Myocyte (in vitro differentiated cells): ENCODE results near the gene UBE2O. TPM values are rescaled to one million over a fixed set of nuclear protein-coding genes. Genes with fewer than 3 reads are reported as not detected.

Experiments
- DNase-seq: peaks from one replicate; pipeline ENCODE4 v3.0.0-alpha.2; 2012; ENCODE audit warnings: low read depth
- total RNA-seq: library from RNA; depleted of rRNA; stranded (reverse); fragments of >200 nt; gene quantifications from 2 replicates; pipeline ENCODE4 v1.2.3, GENCODE V29; 2014

The UBE2O gene
- total RNA-seq, 1 donor from 2014 or later: 21.1 TPM

GRCh38 chr17:76395980-76396379 lies 57.0 kb downstream of the UBE2O start:
- no peak for DNase-seq

DNA sequence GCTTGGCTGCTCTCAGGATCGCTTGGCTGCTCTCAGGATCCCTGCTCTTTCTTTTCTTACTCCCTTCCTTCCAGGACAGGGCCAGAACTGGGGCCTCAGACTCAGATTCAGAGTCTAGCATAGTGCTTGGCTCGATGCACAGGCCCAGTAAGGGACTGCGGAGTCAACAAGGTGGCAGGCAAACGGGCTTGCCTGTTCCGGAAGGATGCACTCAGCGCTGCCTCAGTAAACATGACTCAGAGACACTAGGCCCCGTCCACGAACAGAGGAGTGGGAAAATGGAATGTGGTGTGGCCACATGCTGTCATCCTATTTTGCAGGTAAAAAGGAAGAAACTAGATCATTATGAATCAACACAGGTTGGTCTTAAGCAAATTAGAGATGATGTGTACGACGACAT lies 58.8 kb downstream of the UBE2O start:
- DNase-seq: no peak

DNA sequence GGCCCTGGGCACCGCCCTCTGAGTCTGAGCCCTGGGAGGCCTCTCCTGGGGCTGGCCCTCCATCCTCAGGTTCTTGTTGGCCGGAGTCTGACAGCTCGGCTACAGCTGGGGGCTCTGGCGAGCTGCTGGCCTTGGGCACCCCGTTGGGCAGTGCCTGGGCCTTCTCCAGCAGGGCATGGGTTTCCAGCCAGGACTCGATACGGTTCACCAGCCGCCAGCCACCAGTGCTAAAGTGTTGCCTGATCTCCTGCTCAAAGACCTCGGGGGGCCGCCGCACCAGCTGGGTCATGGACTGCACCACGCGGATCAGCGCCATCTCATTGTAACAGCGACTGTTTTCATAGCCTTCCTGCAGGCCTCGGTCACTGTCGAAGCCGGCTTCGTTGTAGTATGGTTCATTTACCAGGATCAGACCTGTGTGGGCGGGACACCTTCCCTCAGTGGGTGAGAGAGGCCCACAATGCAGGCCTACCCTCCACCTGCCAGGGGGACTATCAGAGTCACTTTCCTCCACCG lies 61.7 kb downstream of the UBE2O start:
- no peak for DNase-seq

DNA sequence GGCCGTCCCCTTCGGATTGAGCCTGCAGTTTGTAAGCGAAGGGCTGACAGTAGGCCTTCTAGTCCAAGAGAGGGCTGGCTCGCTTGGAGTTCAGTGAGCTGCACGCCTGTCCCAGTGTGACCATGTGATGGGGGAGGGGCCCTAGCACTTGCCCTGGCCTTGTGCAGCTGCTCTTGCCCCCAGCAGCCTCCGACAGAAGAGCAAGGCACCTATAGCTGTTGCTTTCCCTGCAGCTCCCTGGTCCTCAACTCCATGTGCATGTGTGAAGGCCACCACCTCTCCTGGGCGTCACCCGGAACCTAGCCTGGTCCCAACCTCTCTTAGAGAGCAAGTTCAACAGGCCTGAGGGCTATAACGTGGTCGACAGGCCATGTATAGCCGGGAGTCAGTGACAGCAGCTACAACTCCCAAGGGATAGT lies 62.9 kb downstream of the UBE2O start:
- DNase-seq: no peak

GRCh38 chr17:76388966-76389888 lies 63.7 kb downstream of the UBE2O start:
- DNase-seq: no peak

- no peak for DNase-seq
Observed at GRCh38 chr17:76386966-76387765, 65.8 kb downstream of the UBE2O start.

GRCh38 chr17:76385892-76386786 lies 66.8 kb downstream of the UBE2O start:
- DNase-seq: peak; percentile 84

DNA sequence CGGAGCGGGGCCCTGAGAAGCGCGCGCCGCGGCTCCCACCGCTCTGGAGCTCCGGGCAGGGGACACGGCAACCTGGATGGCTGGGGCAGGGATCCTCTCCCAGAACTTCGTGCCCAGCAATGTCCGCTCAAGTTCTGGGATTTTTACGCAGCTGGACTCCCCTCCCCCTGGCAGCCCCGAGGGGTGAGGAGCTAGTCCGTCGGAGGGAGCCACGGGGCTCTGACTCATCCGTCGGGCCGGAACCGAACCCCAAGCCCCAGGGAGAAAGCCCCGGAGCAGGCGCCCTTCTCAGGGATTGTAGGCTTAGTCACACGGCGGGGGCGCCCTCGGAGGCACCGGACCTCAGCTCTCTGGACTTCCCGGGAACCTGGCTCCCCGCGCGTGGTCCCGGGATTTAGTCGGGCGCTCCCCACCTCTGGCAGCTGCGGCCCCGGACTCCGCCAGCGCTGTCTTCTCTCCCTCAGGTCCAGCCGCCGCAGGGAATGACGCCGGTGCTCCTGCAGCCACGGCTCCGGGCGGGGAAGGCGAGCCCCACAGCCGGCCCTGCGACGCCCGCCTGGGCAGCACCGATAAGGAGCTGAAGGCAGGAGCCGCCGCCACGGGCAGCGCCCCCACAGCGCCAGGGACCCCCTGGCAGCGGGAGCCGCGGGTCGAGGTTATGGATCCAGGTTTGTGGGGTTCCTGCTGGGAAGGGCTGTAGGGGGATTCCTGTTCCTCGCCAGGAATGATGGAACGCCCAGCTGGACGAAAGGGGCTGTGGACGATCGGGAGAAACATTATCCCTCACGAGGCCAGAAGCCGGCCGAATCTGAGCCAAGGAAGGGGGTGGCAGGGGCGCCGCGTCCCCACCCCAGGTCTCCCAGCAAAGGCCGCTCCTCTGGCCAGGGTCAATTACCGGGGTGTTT lies 67.7 kb downstream of the UBE2O start:
- peak; percentile 39 for DNase-seq

DNA sequence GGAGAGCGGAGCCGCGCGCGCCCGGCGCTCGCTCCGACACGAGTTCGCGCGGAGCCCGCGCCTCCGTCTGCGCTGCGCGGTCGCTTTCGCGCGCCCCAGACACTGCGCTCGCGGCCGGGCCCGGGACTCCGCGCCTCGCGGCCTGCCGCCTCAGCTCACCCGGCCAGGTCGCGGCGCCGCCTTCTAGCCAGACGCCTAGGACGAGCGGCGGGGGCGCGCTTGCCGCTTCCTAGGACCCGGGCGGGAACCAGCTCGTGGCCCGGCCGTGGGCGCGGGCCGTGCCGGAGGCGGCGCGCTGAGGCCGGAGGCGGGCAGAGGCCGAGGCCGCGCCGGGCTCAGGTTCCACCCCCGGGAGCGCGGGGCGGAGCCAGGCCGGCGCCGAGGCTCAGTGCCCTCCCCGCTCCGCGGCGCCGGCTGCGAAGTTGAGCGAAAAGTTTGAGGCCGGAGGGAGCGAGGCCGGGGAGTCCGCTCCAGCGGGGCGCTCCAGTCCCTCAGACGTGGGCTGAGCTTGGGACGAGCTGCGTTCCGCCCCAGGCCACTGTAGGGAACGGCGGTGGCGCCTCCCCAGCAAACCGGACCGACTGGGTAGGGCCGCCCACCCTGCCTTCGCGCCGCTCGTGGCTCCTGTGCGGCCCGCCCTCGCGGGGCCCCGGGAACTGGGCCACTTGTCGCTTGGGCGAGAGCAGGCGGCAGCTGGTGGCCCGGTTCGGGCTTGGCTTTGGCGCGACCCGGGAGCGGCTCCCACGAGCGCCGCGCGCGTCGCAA lies 68.5 kb downstream of the UBE2O start, which contains the start of gene SPHK1:
Gene SPHK1 (plus strand): TSS at position 388 of the 765 bp plus-strand sequence. CDS start 1,036 bp downstream, outside the sequence.
- DNase-seq: peak; percentile 79

GRCh38 chr17:76383546-76384221 lies 69.3 kb downstream of the UBE2O start:
- DNase-seq: peak; percentile 74

DNA sequence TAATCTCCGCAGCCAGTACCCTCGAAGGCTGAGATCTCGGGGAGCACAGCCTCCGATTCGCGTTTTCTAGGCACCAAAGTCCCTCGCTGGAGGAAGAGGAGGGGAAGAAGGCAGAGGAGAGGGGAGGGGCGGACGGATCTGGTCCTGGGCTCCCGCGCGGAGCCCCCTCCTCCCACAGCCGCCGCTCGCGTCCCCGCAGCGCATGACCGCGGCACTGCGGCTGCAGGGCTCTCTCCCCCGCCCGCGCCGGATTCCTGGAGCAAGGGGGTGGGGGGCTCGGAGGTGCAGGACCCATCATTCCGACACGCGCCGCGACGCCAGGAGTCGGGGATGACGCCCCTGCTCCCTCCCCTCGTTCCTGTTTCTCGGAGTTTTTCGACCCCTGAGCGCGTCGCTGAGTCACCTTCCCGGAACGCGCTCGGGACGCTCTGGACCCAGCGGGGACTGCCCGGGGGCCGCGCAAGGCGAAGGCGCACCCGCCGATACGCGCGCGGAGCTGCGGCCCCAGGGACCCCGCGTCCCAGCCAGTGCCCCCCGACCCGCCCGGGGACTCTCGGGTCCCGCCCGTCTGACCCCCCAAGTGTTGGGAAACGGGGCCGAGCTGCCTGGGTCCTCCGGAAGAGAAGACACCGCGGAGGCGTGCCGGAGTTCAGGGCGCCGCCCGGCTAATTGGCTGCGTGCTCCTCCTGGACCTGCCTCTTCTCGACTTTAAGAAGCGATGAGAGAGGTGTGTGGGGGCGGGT lies 70.0 kb downstream of the UBE2O start:
- DNase-seq: peak; percentile 34

DNA sequence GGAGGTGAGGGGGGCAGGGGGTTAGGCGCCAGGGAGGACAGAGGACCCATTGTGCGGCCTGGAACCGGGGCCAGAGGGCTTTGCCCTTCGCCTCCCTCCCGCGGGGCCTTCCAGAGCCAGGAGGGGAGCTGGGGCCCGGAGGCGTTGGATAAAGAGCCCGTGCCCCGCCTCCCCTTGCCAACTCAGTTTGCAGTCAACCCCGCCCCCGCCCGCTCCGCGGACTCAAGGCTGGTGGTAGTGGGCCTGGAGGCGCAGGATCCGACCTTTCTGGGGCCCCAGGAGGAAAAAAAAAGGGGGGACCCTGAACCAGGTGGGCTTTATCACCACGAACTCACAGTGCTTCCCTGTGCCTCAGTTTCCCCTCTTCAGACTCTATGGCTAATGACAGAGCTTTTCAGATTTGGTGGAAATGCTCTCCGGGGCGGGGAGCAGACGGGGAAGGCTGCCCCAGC lies 70.6 kb downstream of the UBE2O start:
- DNase-seq: no peak

DNA sequence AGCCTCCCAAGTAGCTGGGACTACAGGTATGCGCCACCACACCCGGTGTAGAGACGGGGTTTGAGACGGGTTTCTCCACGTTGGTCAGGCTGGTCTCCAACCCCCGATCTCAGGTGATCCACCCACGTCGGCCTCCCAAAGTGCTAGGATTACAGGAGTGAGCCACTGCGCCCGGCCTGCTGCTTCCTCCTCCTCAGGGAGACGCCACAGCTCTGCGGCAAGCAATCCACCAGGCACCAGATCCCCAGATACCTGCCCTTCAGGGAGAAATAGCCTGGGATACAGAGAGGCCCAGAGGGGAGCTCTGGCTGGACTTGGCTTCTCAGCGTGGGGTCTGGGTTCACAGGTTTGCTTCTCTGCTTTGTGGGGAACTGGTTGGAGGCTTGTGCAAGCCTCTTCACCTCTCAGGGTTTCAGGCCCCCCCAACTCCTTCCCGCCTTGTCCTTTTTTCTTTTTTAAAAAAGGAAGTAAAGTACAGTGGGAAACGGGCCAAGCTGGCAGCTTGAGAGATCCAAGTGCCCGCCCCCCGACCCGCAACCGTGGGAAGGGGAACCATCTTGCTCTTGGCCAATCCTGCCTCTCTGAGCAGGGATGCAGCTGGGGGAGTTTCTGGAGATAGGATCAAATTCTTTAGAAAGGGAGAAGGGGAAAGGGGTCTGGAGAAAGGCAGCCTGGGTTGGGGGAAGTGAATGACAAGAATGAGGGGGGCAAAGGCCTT lies 71.2 kb downstream of the UBE2O start:
- DNase-seq: no peak

DNA sequence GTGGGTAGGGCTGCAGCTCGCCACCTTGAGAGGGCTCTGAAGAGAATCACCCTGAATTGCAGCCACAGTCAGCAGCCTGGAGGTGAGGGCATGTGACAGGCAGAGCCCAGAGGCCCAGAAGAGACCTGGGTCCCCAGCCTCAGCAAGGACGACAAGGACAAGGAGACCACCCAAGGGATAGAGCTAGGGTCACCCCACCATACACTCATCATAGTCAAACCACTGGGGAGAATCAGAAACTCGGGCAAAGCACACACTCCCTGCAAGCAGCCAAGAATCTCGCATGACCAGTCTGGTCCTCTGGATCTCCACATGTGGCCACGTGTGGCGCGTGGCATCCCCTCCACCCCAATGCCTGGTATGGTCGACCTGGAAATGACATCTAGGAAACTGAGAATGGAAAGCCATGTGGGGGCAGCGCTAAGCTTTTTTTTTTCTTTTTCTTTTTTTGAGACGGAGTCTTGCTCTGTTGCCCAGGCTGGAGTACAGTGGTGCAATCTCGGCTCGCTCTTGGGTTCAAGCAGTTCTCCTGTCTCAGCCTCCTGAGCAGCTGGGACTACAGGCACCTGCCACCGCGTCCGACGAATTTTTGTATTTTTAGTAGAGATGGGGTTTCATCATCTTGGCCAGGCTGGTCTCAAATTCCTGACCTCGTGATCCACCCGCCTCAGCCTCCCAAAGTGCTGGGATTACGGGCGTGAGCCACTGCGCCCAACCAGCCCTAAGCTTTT lies 73.1 kb downstream of the UBE2O start:
- no peak for DNase-seq

- DNase-seq: no peak
Observed at GRCh38 chr17:76379275-76379641, 73.7 kb downstream of the UBE2O start.
